ENCODE data around the gene CDH13.

CDH13 gene

DNA sequence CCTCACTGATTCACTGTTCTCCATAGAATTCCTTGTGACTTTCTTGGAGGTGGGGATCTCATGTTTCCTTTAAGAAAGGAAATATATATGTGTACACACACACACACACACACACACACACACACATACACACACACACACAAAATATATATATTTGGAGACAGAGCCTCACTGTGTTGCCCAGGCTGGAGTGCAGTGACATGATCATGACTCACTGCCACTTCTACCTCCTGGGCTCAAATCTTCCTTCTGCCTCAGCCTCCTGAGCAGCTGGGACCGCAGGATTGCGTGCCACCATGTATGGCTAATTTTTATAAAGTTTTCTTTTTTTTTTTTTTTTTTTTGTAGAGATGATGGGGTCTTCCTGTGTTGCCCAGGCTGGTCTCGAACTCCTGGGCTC lies 45.9 kb downstream of the CDH13 start:
- Histone ChIP-seq H3K9me3 (ENCODE audit: control insufficient read depth, insufficient read depth, low read length) (no peaks in the 10 kb centered on the region), H3K27ac (ENCODE audit: low read depth, low read length) (no peak overlapping the region), H3K4me2 (ENCODE audit: low read length) (no peak overlapping the region), H3K27me3 (ENCODE audit: control insufficient read depth, low read length) (no peaks in the 10 kb centered on the region), H4K20me1 (ENCODE audit: control insufficient read depth, insufficient read depth, low read depth, low read length) (no peaks in the 10 kb centered on the region), H3K79me2 (ENCODE audit: control insufficient read depth, low read length) (no peaks in the 10 kb centered on the region), H3K9me2 (replicated peaks; ENCODE audit: control insufficient read depth, low read length) (no peaks in the 10 kb centered on the region), H3K4me1 (ENCODE audit: control insufficient read depth, low read length) (no peaks in the 10 kb centered on the region), H3K4me3 (ENCODE audit: low read length) (no peak overlapping the region), H3K36me3 (ENCODE audit: control insufficient read depth, low read length) (no peaks in the 10 kb centered on the region), H3F3A (ENCODE audit: control insufficient read depth, insufficient read depth) (no peaks in the 10 kb centered on the region)
- TF ChIP-seq EZH2phosphoT487 (IDR thresholded peaks at IDR 0.05; ENCODE audit: borderline replicate concordance, low read length) (no peak), CTCF (IDR thresholded peaks at IDR 0.05; ENCODE audit: low read depth, low read length, poor library complexity, severe bottlenecking) (no peak)

GRCh38 chr16:82675300-82675699 lies 48.5 kb downstream of the CDH13 start:
- H3K4me1 ChIP-seq (ENCODE audit: control insufficient read depth, low read length): no peaks in the 10 kb centered on the region
- no peaks in the 10 kb centered on the region for H3K9me3 ChIP-seq (ENCODE audit: control insufficient read depth, insufficient read depth, low read length)
- no peaks in the 10 kb centered on the region for H3K36me3 ChIP-seq (ENCODE audit: control insufficient read depth, low read length)
- H3K4me3 ChIP-seq (ENCODE audit: low read length): no peak overlapping the region
- no peaks in the 10 kb centered on the region for H3K9me2 ChIP-seq (replicated peaks; ENCODE audit: control insufficient read depth, low read length)
- H3K4me2 ChIP-seq (ENCODE audit: low read length): no peak overlapping the region
- no peaks in the 10 kb centered on the region for H3K27me3 ChIP-seq (ENCODE audit: control insufficient read depth, low read length)
- H3F3A ChIP-seq (ENCODE audit: control insufficient read depth, insufficient read depth): no peaks in the 10 kb centered on the region
- H3K79me2 ChIP-seq (ENCODE audit: control insufficient read depth, low read length): no peaks in the 10 kb centered on the region
- no peaks in the 10 kb centered on the region for H4K20me1 ChIP-seq (ENCODE audit: control insufficient read depth, insufficient read depth, low read depth, low read length)
- TF ChIP-seq CTCF (IDR thresholded peaks at IDR 0.05; ENCODE audit: low read depth, low read length, poor library complexity, severe bottlenecking) (no peak), EZH2phosphoT487 (IDR thresholded peaks at IDR 0.05; ENCODE audit: borderline replicate concordance, low read length) (no peak)
- no peak overlapping the region for H3K27ac ChIP-seq (ENCODE audit: low read depth, low read length)

- Histone ChIP-seq H3K4me3 (ENCODE audit: low read length) (no peak overlapping the region), H3K9me3 (ENCODE audit: control insufficient read depth, insufficient read depth, low read length) (no peaks in the 10 kb centered on the region), H3K79me2 (ENCODE audit: control insufficient read depth, low read length) (no peaks in the 10 kb centered on the region), H3K4me1 (ENCODE audit: control insufficient read depth, low read length) (no peaks in the 10 kb centered on the region), H3F3A (ENCODE audit: control insufficient read depth, insufficient read depth) (no peaks in the 10 kb centered on the region), H3K27ac (ENCODE audit: low read depth, low read length) (no peak overlapping the region), H3K27me3 (ENCODE audit: control insufficient read depth, low read length) (no peaks in the 10 kb centered on the region), H3K4me2 (ENCODE audit: low read length) (no peak overlapping the region), H3K9me2 (replicated peaks; ENCODE audit: control insufficient read depth, low read length) (no peaks in the 10 kb centered on the region), H3K36me3 (ENCODE audit: control insufficient read depth, low read length) (no peaks in the 10 kb centered on the region), H4K20me1 (ENCODE audit: control insufficient read depth, insufficient read depth, low read depth, low read length) (no peaks in the 10 kb centered on the region)
- no peak for TF ChIP-seq EZH2phosphoT487 (IDR thresholded peaks at IDR 0.05; ENCODE audit: borderline replicate concordance, low read length)
- no peak for TF ChIP-seq CTCF (IDR thresholded peaks at IDR 0.05; ENCODE audit: low read depth, low read length, poor library complexity, severe bottlenecking)
These were observed 54.8 kb downstream of the CDH13 start for GRCh38 chr16:82681592-82681991.

DNA sequence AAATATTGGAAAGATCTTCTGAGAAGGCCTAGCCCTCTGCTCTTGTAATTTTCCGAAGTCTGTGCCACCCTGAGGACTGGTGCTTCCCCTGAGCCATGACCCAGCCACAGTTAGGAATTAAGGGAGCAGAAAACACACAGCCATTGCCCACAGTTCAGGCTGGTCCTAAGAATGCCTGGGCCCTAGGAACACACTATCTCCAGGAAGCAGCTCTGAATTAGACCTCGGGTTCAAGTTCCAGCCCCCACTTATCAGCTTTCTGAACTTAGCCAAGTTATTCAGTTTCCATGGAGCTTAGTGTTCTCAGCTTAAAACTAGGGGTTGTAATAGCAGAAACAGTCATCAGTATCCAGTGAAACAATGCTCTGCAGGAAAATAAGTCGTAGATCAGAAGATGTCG lies 56.0 kb downstream of the CDH13 start:
- Histone ChIP-seq H3K9me3 (ENCODE audit: control insufficient read depth, insufficient read depth, low read length) (no peaks in the 10 kb centered on the region), H3K79me2 (ENCODE audit: control insufficient read depth, low read length) (no peaks in the 10 kb centered on the region), H4K20me1 (ENCODE audit: control insufficient read depth, insufficient read depth, low read depth, low read length) (no peaks in the 10 kb centered on the region), H3K4me1 (ENCODE audit: control insufficient read depth, low read length) (no peaks in the 10 kb centered on the region), H3K27ac (ENCODE audit: low read depth, low read length) (no peak overlapping the region), H3K4me3 (ENCODE audit: low read length) (no peak overlapping the region), H3K27me3 (ENCODE audit: control insufficient read depth, low read length) (no peaks in the 10 kb centered on the region), H3K9me2 (replicated peaks; ENCODE audit: control insufficient read depth, low read length) (no peaks in the 10 kb centered on the region), H3K4me2 (ENCODE audit: low read length) (no peak overlapping the region), H3F3A (ENCODE audit: control insufficient read depth, insufficient read depth) (no peaks in the 10 kb centered on the region), H3K36me3 (ENCODE audit: control insufficient read depth, low read length) (no peaks in the 10 kb centered on the region)
- no peak for TF ChIP-seq CTCF (IDR thresholded peaks at IDR 0.05; ENCODE audit: low read depth, low read length, poor library complexity, severe bottlenecking)
- no peak for TF ChIP-seq EZH2phosphoT487 (IDR thresholded peaks at IDR 0.05; ENCODE audit: borderline replicate concordance, low read length)

Data from DOHH2 (cell line).